Right lobe of liver (tissue), 4 donors: ENCODE measurements around the gene POLG.

ENCODE experiments used
- POLR2A ChIP-seq: fragments of 450-650 bp; IDR thresholded peaks from one replicate; pipeline ENCODE4 v1.6.1; 2017; ENCODE audit warnings: antibody characterized with exemption, mild to moderate bottlenecking
- TF ChIP-seq, protein P1 (sequence below), 4 donors: fragments of 200-600 bp in 3 of 4; fragments of 450-650 bp in 1 of 4; IDR thresholded peaks; one replicate each; pipeline versions ENCODE4 v1.5.1 to v1.8.0; 2016 to 2022; ENCODE audit warnings: antibody characterized with exemption in 4 of 4, mild to moderate bottlenecking in 2 of 4
- donor health status: DM: no; HTN: no; CAD: no.
- donor health status: DM: no; HTN: no; CAD: no.
- donor health status: DM: no; HTN: yes; CAD: no.

GRCh38 chr15:89358755-89359439, 24.3 kb upstream of the POLG start:
- TF ChIP-seq POLR2A = no peak
- TF ChIP-seq, protein P1, sequence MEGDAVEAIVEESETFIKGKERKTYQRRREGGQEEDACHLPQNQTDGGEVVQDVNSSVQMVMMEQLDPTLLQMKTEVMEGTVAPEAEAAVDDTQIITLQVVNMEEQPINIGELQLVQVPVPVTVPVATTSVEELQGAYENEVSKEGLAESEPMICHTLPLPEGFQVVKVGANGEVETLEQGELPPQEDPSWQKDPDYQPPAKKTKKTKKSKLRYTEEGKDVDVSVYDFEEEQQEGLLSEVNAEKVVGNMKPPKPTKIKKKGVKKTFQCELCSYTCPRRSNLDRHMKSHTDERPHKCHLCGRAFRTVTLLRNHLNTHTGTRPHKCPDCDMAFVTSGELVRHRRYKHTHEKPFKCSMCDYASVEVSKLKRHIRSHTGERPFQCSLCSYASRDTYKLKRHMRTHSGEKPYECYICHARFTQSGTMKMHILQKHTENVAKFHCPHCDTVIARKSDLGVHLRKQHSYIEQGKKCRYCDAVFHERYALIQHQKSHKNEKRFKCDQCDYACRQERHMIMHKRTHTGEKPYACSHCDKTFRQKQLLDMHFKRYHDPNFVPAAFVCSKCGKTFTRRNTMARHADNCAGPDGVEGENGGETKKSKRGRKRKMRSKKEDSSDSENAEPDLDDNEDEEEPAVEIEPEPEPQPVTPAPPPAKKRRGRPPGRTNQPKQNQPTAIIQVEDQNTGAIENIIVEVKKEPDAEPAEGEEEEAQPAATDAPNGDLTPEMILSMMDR (IDR thresholded peaks at IDR 0.05) = peak; percentile 95 to 98 (median 96)
